PC-9 (cell line): ENCODE measurements around the gene MXRA7. TPM values are rescaled to one million over a fixed set of nuclear protein-coding genes. Genes with fewer than 3 reads are reported as not detected.

ENCODE experiments used
- BruUV-seq: library from RNA; stranded (reverse); fragments of 400-500 nt; replicated peaks from 2 replicates; lab custom pipeline; 2021; lab: Mats Ljungman, UMichigan
- CTCF ChIA-PET: fragments of 300-600 bp; sonication (Branson Sonifier 250); formaldehyde crosslinking; loops from one replicate; lab custom pipeline; 2022; ENCODE audit warnings: antibody characterized with exemption; lab: Charles Lee
- POLR2A ChIA-PET: fragments of 300-600 bp; sonication (Branson Sonifier 250); formaldehyde crosslinking; loops from one replicate; lab custom pipeline; 2022; ENCODE audit warnings: antibody characterized with exemption; ENCODE audit not compliant: unreplicated experiment; lab: Charles Lee
- DNase-seq, 2 experiments: peaks; one replicate each; pipeline versions ENCODE4 v3.0.0 to v3.0.0-alpha.2; 2015 to 2022; ENCODE audit warnings: mixed read lengths in 1 of 2
- H2AFZ ChIP-seq: fragments of 200-600 bp; sonication (generic); 2 replicates; pipeline ENCODE4 v1.8.1; 2017; ENCODE audit warnings: antibody characterized with exemption
- H3F3A ChIP-seq: fragments of 200-600 bp; sonication (generic); 2 replicates; pipeline ENCODE4 v1.8.1; 2017; ENCODE audit warnings: antibody characterized with exemption, mild to moderate bottlenecking, low read depth; ENCODE audit not compliant: insufficient read depth
- H3K27ac ChIP-seq: fragments of 200-600 bp; sonication (generic); 2 replicates; pipeline ENCODE4 v1.6.1; 2016; ENCODE audit warnings: mixed run types
- H3K27me3 ChIP-seq: fragments of 200-600 bp; sonication (generic); 2 replicates; pipeline ENCODE4 v1.6.1; 2016; ENCODE audit warnings: low read depth, mixed run types; ENCODE audit not compliant: insufficient read depth
- H3K36me3 ChIP-seq: fragments of 200-600 bp; sonication (generic); 2 replicates; pipeline ENCODE4 v1.6.1; 2016; ENCODE audit warnings: low read depth, mixed run types
- H3K4me1 ChIP-seq: fragments of 200-600 bp; sonication (generic); replicated peaks from 2 replicates; pipeline ENCODE4 v1.6.1; 2016; ENCODE audit warnings: mixed run types; ENCODE audit not compliant: insufficient read depth
- H3K4me2 ChIP-seq: fragments of 200-600 bp; sonication (generic); 2 replicates; pipeline ENCODE4 v1.6.1; 2017; ENCODE audit warnings: mixed run types
- H3K4me3 ChIP-seq: fragments of 200-600 bp; sonication (generic); 2 replicates; pipeline ENCODE4 v1.6.1; 2016; ENCODE audit warnings: mixed run types
- H3K79me2 ChIP-seq: fragments of 200-600 bp; sonication (generic); 2 replicates; pipeline ENCODE4 v1.6.1; 2017; ENCODE audit warnings: low read depth, mixed run types
- H3K9me2 ChIP-seq: fragments of 200-600 bp; sonication (generic); 2 replicates; pipeline ENCODE4 v1.8.1; 2017; ENCODE audit warnings: mild to moderate bottlenecking; ENCODE audit not compliant: insufficient read depth
- H3K9me3 ChIP-seq: fragments of 200-600 bp; sonication (generic); 2 replicates; pipeline ENCODE4 v1.8.1; 2016; ENCODE audit warnings: low read depth; ENCODE audit not compliant: insufficient read depth
- H4K20me1 ChIP-seq: fragments of 200-600 bp; sonication (generic); 2 replicates; pipeline ENCODE4 v1.8.1; 2017; ENCODE audit not compliant: insufficient read depth
- CTCF ChIP-seq: fragments of 200-600 bp; sonication (generic); conservative IDR thresholded peaks from 2 replicates; pipeline ENCODE4 v1.6.1; 2017; ENCODE audit warnings: mixed run types, antibody characterized with exemption, mild to moderate bottlenecking, moderate library complexity
- EZH2 ChIP-seq: fragments of 200-600 bp; sonication (generic); IDR thresholded peaks from 2 replicates; pipeline ENCODE4 v1.8.0; 2017; ENCODE audit warnings: antibody characterized with exemption, low read depth
- intact Hi-C: fragments of 100-400 bp; cut with micrococcal nuclease; formaldehyde crosslinking; loops from one replicate; pipeline ENCODE4 v1.10.0; 2022; ENCODE audit not compliant: unreplicated experiment
- total RNA-seq: library from RNA; stranded (reverse); gene quantifications from 2 replicates; pipeline ENCODE4 v1.2.3, GENCODE V29; 2021

The MXRA7 gene
- total RNA-seq, 1 experiment from 2014 or later, result 5.5 TPM

- Histone ChIP-seq H2AFZ (no peak overlapping the region), H4K20me1 (no peaks in the 10 kb centered on the region), H3K9me2 (no peaks in the 10 kb centered on the region), H3F3A (peaks cover 5% of the 10 kb centered on the region; the same call in 1 of the 2 replicates), H3K27ac (no peak overlapping the region), H3K4me2 (no peak overlapping the region), H3K4me3 (no peak overlapping the region), H3K9me3 (no peaks in the 10 kb centered on the region), H3K4me1 (peaks cover 12% of the 10 kb centered on the region), H3K79me2 (no peaks in the 10 kb centered on the region), H3K27me3 (no peaks in the 10 kb centered on the region), H3K36me3 (no peaks in the 10 kb centered on the region)
- BruUV-seq, result no TSS peak
- TF ChIP-seq CTCF (no peak), EZH2 (no peak)
- ChIA-PET CTCF (no interaction called here), POLR2A (no interaction called here)
- intact Hi-C loops, result no loop called here
- no peak for DNase-seq
These were observed 67.8 kb downstream of the MXRA7 start for GRCh38 chr17:76642994-76643393.

- H3F3A ChIP-seq, result peaks cover 5% of the 10 kb centered on the region; the same call in 1 of the 2 replicates
- peaks cover 12% of the 10 kb centered on the region for H3K4me1 ChIP-seq
- intact Hi-C loops, result no loop called here
- no peak for TF ChIP-seq EZH2
- TF ChIP-seq CTCF, result no peak
- no peak overlapping the region for H2AFZ ChIP-seq
- H3K4me2 ChIP-seq, result no peak overlapping the region
- H3K9me2 ChIP-seq, result no peaks in the 10 kb centered on the region
- H3K27me3 ChIP-seq, result no peaks in the 10 kb centered on the region
- no peaks in the 10 kb centered on the region for H3K9me3 ChIP-seq
- no TSS peak for BruUV-seq
- ChIA-PET POLR2A (no interaction called here), CTCF (no interaction called here)
- no peak overlapping the region for H3K4me3 ChIP-seq
- no peaks in the 10 kb centered on the region for H3K79me2 ChIP-seq
- no peaks in the 10 kb centered on the region for H3K36me3 ChIP-seq
- no peaks in the 10 kb centered on the region for H4K20me1 ChIP-seq
- no peak for DNase-seq
- H3K27ac ChIP-seq, result no peak overlapping the region
These were observed 68.7 kb downstream of the MXRA7 start for GRCh38 chr17:76642032-76642561.

DNA sequence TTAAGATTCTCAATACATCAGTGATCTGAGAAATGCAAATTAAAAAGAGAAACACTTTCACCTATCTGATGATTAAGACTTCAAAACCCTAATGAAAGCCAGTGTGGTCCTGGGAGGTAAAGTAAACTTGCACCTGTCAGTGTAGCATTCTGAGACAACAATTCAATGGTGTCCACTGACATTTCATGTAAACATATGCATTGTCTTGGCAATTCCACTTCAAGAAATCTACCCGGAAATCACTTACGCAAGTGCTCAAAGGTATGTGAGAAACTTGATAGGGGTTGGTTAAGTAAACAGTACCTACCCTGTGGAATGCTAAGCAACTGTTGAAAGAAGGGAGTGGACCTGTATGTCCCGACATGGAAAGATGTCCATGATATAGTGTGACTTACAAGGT is 69.3 kb downstream of the MXRA7 start:
- Histone ChIP-seq H3K36me3 (no peaks in the 10 kb centered on the region), H3K4me3 (no peak overlapping the region), H4K20me1 (no peaks in the 10 kb centered on the region), H3K9me3 (no peaks in the 10 kb centered on the region), H3F3A (peaks cover 5% of the 10 kb centered on the region; the same call in 1 of the 2 replicates), H3K79me2 (no peaks in the 10 kb centered on the region), H3K27me3 (no peaks in the 10 kb centered on the region), H2AFZ (no peak overlapping the region), H3K9me2 (no peaks in the 10 kb centered on the region), H3K27ac (no peak overlapping the region), H3K4me1 (peaks cover 12% of the 10 kb centered on the region), H3K4me2 (peak overlapping the region; percentile 6; the same call in 1 of the 2 replicates)
- ChIA-PET CTCF (no interaction called here), POLR2A (interaction anchor here (0.7 kb wide), 1 partner anchor 136 kb away, joined by 3 read pairs; no protein-coding TSS in a partner anchor)
- intact Hi-C loops, result loop anchor here (1.0 kb wide), 1 partner anchor 30 kb away; no protein-coding TSS in a partner anchor
- peak; percentile 47 to 93 for DNase-seq
- no TSS peak for BruUV-seq
- TF ChIP-seq CTCF (no peak), EZH2 (no peak)
